ENCODE results near the gene ARL15. TPM values are rescaled to one million over a fixed set of nuclear protein-coding genes. Genes with fewer than 3 reads are reported as not detected.

ARL15 gene
- total RNA-seq, 1 experiment from 2014 or later = 13.0 TPM

DNA sequence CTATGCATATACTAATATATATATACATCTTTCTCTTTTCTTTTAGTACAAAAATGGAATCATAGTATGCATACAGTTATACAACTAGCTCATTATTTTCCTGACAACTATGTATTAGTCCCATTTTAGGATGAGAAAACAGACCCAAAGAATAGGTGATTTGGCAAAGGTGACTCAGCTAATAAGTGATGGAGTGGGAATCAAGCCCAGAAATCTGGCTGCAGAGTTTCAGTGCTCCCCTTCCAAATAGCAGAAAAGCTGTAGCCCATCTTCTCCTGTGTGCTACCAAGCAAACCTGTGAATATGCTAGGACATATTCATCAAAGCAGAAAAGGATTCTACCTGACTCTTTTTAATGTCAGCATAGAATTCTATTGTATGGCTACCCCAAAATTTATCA is 114.7 kb downstream of the ARL15 start:
- no peak overlapping the region for H3K27ac Mint-ChIP-seq
- H4K20me1 ChIP-seq (ENCODE audit: control insufficient read depth, insufficient read depth, insufficient read length) = no peaks in the 10 kb centered on the region
- H3K9ac ChIP-seq (ENCODE audit: extremely low read depth, insufficient read length, low read length) = no peak overlapping the region
- no peak overlapping the region for H3K4me3 Mint-ChIP-seq
- no peak overlapping the region for H4K5ac ChIP-seq (ENCODE audit: insufficient read length, low read depth, low read length)
- no peak overlapping the region for H2BK15ac ChIP-seq (ENCODE audit: low read depth, low read length)
- H3T11ph ChIP-seq (ENCODE audit: low read length) = no peak overlapping the region
- H2BK12ac ChIP-seq (ENCODE audit: insufficient read length, low read depth, low read length) = no peak overlapping the region
- H3K27me3 ChIP-seq (ENCODE audit: insufficient read depth, low read length) = no peaks in the 10 kb centered on the region
- H2AK5ac ChIP-seq (ENCODE audit: insufficient read length, low read length) = no peak overlapping the region
- peaks cover 0 to 9% (median 0%) of the 10 kb centered on the region in 3 experiments; a peak in 4 of 7 replicates for H3K36me3 Mint-ChIP-seq (ENCODE audit: insufficient read depth in 1 of 3, low read depth in 3 of 3)
- no peaks in the 10 kb centered on the region for H3K4me1 ChIP-seq (ENCODE audit: insufficient read depth, low read length)
- no peak overlapping the region for H3K4me2 ChIP-seq (ENCODE audit: insufficient read depth, insufficient read length, low read length)
- no peaks in the 10 kb centered on the region for H3K23me2 ChIP-seq (ENCODE audit: insufficient read length, low read depth, low read length, poor library complexity, severe bottlenecking)
- H3K27ac ChIP-seq (ENCODE audit: insufficient read length, low read depth, low read length) = no peak overlapping the region
- H3K4ac ChIP-seq (ENCODE audit: low read depth, low read length) = no peak overlapping the region
- no peak overlapping the region for H2BK120ac ChIP-seq (ENCODE audit: low read depth, low read length, poor library complexity, severe bottlenecking)
- H3K79me2 ChIP-seq (ENCODE audit: insufficient read depth, low read length) = no peaks in the 10 kb centered on the region
- no peak overlapping the region for H3K23ac ChIP-seq (ENCODE audit: insufficient read length, low read depth, low read length)
- no peak overlapping the region for H2BK5ac ChIP-seq (ENCODE audit: insufficient read length, low read length)
- H3K9me3 ChIP-seq (ENCODE audit: control insufficient read depth, low read depth, low read length) = no peaks in the 10 kb centered on the region
- TF ChIP-seq, protein P1, sequence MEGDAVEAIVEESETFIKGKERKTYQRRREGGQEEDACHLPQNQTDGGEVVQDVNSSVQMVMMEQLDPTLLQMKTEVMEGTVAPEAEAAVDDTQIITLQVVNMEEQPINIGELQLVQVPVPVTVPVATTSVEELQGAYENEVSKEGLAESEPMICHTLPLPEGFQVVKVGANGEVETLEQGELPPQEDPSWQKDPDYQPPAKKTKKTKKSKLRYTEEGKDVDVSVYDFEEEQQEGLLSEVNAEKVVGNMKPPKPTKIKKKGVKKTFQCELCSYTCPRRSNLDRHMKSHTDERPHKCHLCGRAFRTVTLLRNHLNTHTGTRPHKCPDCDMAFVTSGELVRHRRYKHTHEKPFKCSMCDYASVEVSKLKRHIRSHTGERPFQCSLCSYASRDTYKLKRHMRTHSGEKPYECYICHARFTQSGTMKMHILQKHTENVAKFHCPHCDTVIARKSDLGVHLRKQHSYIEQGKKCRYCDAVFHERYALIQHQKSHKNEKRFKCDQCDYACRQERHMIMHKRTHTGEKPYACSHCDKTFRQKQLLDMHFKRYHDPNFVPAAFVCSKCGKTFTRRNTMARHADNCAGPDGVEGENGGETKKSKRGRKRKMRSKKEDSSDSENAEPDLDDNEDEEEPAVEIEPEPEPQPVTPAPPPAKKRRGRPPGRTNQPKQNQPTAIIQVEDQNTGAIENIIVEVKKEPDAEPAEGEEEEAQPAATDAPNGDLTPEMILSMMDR (conservative IDR thresholded peaks at IDR 0.05) = no peak
- no peak overlapping the region for H2AFZ ChIP-seq (ENCODE audit: low read length)
- peaks cover 6 to 9% of the 10 kb centered on the region in 2 experiments for H3K4me1 Mint-ChIP-seq
- no peaks in the 10 kb centered on the region for H3K79me1 ChIP-seq (ENCODE audit: insufficient read depth, low read depth, low read length, poor library complexity, severe bottlenecking)
- no peak overlapping the region for H2BK20ac ChIP-seq (ENCODE audit: low read depth, low read length, poor library complexity, severe bottlenecking)
- no peak overlapping the region for H3K56ac ChIP-seq (ENCODE audit: insufficient read length, low read depth, low read length)
- no peak overlapping the region for H4K91ac ChIP-seq (ENCODE audit: insufficient read length, low read depth, low read length)
- DNase-seq = no peak
- no peak overlapping the region for H3K18ac ChIP-seq (ENCODE audit: insufficient read length, low read depth, low read length)
- no peaks in the 10 kb centered on the region for H3K27me3 Mint-ChIP-seq (ENCODE audit: low read depth)
- H3K9me3 Mint-ChIP-seq = peaks cover 4 to 5% of the 10 kb centered on the region in 2 experiments; a peak in 4 of 5 replicates
- H3K14ac ChIP-seq (ENCODE audit: insufficient read depth, low read length) = no peak overlapping the region
- H4K8ac ChIP-seq (replicated peaks; ENCODE audit: insufficient read length, low read depth, low read length) = no peak overlapping the region
